HL-60/S4 (cell line): Measurements from ENCODE around the gene POLR2B.

Experiments used
- in situ Hi-C: fragments of 300-500 bp; cut with MboI; formaldehyde crosslinking; loops from 2 replicates; pipeline ENCODE4 v1.14.3; 2022; ENCODE audit warnings: low sequenced_read_pairs

The POLR2B gene

DNA sequence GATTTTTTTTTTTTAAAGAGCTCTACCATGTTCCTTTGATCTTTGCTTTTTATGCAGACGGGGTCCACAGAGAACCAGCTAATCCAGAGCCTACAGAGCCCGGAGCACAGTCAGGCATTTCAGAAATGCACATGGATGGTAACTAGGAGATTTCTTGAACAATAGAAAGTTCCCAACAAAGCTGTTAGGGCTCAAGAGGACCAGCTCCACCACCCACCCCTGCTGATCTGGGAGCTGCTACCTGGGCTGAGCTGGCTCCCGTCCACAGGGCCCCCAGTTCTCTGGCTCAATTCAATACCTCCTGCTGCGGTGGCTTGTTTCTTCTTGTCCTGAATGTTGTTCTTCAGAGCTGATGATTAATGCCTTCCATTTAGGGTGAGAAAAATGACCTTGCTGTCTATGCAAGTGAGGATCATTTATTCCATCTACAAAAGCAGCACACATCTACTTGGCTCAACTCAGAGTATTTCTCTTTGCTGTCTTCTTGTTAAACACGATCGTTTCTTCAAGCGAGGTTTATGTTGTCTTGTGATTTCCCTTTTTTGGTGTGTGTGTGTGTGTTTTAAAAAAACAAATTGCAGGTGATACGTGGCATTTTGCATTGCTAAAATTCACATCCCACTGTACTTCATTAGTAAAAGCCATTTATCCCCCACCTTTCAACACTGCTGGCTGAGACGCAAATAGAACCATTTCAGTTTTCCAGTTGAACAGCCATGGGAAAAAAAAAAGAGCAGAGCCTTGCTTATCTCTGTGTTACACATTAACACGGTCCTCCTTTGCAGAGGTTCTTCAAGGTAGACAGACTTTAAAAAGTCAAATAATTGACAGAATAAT lies 100.2 kb downstream of the POLR2B start:
- in situ Hi-C loops = no loop called here
